Loucy (cell line): ENCODE measurements around the gene SLC6A19.

Experiments used
- H2AFZ ChIP-seq: fragments of 200-600 bp; sonication (generic); 2 replicates; pipeline ENCODE4 v1.6.0; 2016; ENCODE audit warnings: antibody characterized with exemption, mild to moderate bottlenecking, low read length, moderate library complexity
- H3F3A ChIP-seq: fragments of 200-600 bp; 2 replicates; pipeline ENCODE4 v1.6.0; 2016; ENCODE audit warnings: antibody characterized with exemption, low read depth, mild to moderate bottlenecking
- H3K27me3 ChIP-seq: fragments of 200-600 bp; sonication (generic); 2 replicates; pipeline ENCODE4 v1.6.1; 2014; ENCODE audit warnings: low read length, mild to moderate bottlenecking; ENCODE audit not compliant: insufficient read depth, poor library complexity, severe bottlenecking
- H3K36me3 ChIP-seq: fragments of 200-600 bp; sonication (generic); 2 replicates; pipeline ENCODE4 v1.6.1; 2016; ENCODE audit warnings: low read length; ENCODE audit not compliant: insufficient read depth
- H3K4me1 ChIP-seq: fragments of 200-600 bp; sonication (generic); 2 replicates; pipeline ENCODE4 v1.5.1; 2014; ENCODE audit warnings: low read length, mild to moderate bottlenecking; ENCODE audit not compliant: insufficient read depth, poor library complexity, severe bottlenecking
- H3K4me2 ChIP-seq: fragments of 200-600 bp; sonication (generic); 2 replicates; pipeline ENCODE4 v1.6.0; 2014; ENCODE audit warnings: antibody characterized with exemption, low read length, low read depth, mild to moderate bottlenecking; ENCODE audit not compliant: poor library complexity, severe bottlenecking
- H3K4me3 ChIP-seq: fragments of 200-600 bp; sonication (generic); 2 replicates; pipeline ENCODE4 v1.5.1; 2014; ENCODE audit warnings: low read length, mild to moderate bottlenecking, mixed read lengths; ENCODE audit not compliant: poor library complexity, severe bottlenecking
- H3K79me2 ChIP-seq: fragments of 200-600 bp; sonication (generic); 2 replicates; pipeline ENCODE4 v1.6.1; 2014; ENCODE audit warnings: low read length; ENCODE audit not compliant: insufficient read depth
- H3K9ac ChIP-seq: fragments of 200-600 bp; sonication (generic); 2 replicates; pipeline ENCODE4 v1.6.0; 2014; ENCODE audit warnings: mild to moderate bottlenecking, low read depth, low read length, moderate library complexity; ENCODE audit not compliant: poor library complexity, severe bottlenecking
- H3K9me2 ChIP-seq: fragments of 200-600 bp; sonication (generic); replicated peaks from 2 replicates; pipeline ENCODE4 v1.6.1; 2016; ENCODE audit warnings: low read depth, low read length, mixed read lengths
- H3K9me3 ChIP-seq: fragments of 200-600 bp; sonication (generic); 2 replicates; pipeline ENCODE4 v1.6.1; 2014; ENCODE audit warnings: mild to moderate bottlenecking, antibody characterized with exemption, low read length, low read depth; ENCODE audit not compliant: insufficient read depth
- H4K20me1 ChIP-seq: fragments of 200-600 bp; sonication (generic); 2 replicates; pipeline ENCODE4 v1.6.0; 2014; ENCODE audit warnings: antibody characterized with exemption, low read length, mild to moderate bottlenecking; ENCODE audit not compliant: insufficient read depth, poor library complexity, severe bottlenecking
- CTCF ChIP-seq: fragments of 200-600 bp; sonication (generic); conservative IDR thresholded peaks from 2 replicates; pipeline ENCODE4 v1.5.1; 2014; ENCODE audit warnings: mild to moderate bottlenecking, antibody characterized with exemption, low read length
- EZH2phosphoT487 ChIP-seq: fragments of 200-600 bp; IDR thresholded peaks from 2 replicates; pipeline ENCODE4 v1.6.1; 2018; ENCODE audit warnings: antibody characterized with exemption, mild to moderate bottlenecking, moderate library complexity, borderline replicate concordance

SLC6A19 gene

GRCh38 chr5:1270426-1270825 is 69.0 kb downstream of the SLC6A19 start:
- H3F3A ChIP-seq = no peaks in the 10 kb centered on the region
- H3K4me1 ChIP-seq = peaks cover 7% of the 10 kb centered on the region
- H3K27me3 ChIP-seq = no peaks in the 10 kb centered on the region
- H3K9ac ChIP-seq = no peak overlapping the region
- H3K4me3 ChIP-seq = no peak overlapping the region
- no peaks in the 10 kb centered on the region for H3K79me2 ChIP-seq
- H2AFZ ChIP-seq = no peak overlapping the region
- no peaks in the 10 kb centered on the region for H3K36me3 ChIP-seq
- no peak overlapping the region for H3K4me2 ChIP-seq
- TF ChIP-seq CTCF (no peak), EZH2phosphoT487 (no peak)
- no peaks in the 10 kb centered on the region for H3K9me3 ChIP-seq
- H4K20me1 ChIP-seq = no peaks in the 10 kb centered on the region
- H3K9me2 ChIP-seq = no peaks in the 10 kb centered on the region

GRCh38 chr5:1270933-1271914 is 69.8 kb downstream of the SLC6A19 start:
- H3K79me2 ChIP-seq = no peaks in the 10 kb centered on the region
- H3K9me2 ChIP-seq = no peaks in the 10 kb centered on the region
- H3K9ac ChIP-seq = no peak overlapping the region
- H3K36me3 ChIP-seq = no peaks in the 10 kb centered on the region
- TF ChIP-seq CTCF (no peak), EZH2phosphoT487 (no peak)
- no peaks in the 10 kb centered on the region for H4K20me1 ChIP-seq
- no peak overlapping the region for H3K4me3 ChIP-seq
- H3F3A ChIP-seq = no peaks in the 10 kb centered on the region
- peaks cover 7% of the 10 kb centered on the region for H3K4me1 ChIP-seq
- H3K9me3 ChIP-seq = no peaks in the 10 kb centered on the region
- H3K27me3 ChIP-seq = no peaks in the 10 kb centered on the region
- no peak overlapping the region for H2AFZ ChIP-seq
- no peak overlapping the region for H3K4me2 ChIP-seq

DNA sequence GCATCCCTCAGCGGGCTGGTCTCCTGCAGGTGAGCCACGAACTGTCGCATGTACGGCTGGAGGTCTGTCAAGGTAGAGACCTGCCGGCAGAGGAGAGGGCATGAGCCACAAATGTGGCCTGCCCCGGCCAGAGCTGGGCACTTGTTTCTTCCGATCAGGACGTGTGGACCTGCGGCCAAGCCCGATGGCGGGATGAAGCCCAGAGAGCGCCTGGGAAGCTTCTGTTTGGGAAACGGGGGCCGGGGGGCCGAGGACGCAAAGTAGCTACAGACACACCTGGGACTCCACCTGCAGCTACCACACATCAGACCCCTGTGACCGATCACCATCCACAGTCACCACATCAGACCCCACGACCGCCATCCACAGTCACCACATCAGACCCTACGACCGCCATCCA is 70.8 kb downstream of the SLC6A19 start:
- Histone ChIP-seq H3K9ac (no peak overlapping the region), H3K4me1 (peaks cover 7% of the 10 kb centered on the region), H3K36me3 (no peaks in the 10 kb centered on the region), H3K4me2 (no peak overlapping the region), H4K20me1 (no peaks in the 10 kb centered on the region), H3K4me3 (no peak overlapping the region), H3K9me2 (no peaks in the 10 kb centered on the region), H3F3A (no peaks in the 10 kb centered on the region), H3K27me3 (no peaks in the 10 kb centered on the region), H2AFZ (no peak overlapping the region), H3K9me3 (no peaks in the 10 kb centered on the region), H3K79me2 (no peaks in the 10 kb centered on the region)
- TF ChIP-seq EZH2phosphoT487 (no peak), CTCF (no peak)
